GM21825 (cell line): ENCODE results near the gene PRKCQ.

Source experiments
- ATAC-seq: cut with Tn5 transposase; IDR thresholded peaks from one replicate; pipeline ENCODE4 v1.9.1; 2021; ENCODE audit warnings: mild to moderate bottlenecking, moderate library complexity; ENCODE audit not compliant: unreplicated experiment

The PRKCQ gene

DNA sequence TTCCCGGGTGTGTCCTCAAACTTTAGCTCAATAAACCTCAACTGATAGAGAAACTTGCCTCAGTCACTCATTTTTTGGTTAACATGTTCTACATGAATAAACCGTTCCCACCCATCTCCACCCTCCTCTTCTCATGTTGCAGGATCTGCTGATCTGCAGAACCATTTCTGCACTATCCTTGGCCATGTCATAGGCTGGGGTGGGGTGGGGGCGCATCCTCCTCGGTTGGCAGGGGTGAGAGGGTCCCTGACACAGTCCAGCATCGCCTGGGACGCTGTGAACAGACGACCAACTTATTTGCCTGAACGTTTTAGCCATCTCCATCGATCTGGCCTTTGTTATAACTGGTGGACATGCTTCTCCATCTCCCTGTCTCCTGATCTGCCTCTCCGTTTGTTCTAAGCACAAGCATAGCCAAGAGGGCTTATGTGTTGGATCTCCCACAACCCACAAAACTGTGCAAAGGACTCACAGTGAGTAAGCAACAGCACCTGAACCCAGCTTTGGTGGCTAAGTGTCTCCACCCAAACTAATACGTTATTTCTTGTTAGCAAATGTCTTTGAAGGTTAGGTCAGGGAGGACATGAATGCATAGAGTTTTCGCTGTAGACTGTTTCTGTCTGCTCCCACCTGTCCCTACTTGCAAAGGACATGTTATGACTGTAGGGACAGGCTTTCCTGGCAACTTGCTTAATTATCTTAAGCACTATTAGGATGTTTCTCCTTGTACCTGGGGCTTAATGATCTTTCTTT is 51.7 kb downstream of the PRKCQ start:
- no peak for ATAC-seq

DNA sequence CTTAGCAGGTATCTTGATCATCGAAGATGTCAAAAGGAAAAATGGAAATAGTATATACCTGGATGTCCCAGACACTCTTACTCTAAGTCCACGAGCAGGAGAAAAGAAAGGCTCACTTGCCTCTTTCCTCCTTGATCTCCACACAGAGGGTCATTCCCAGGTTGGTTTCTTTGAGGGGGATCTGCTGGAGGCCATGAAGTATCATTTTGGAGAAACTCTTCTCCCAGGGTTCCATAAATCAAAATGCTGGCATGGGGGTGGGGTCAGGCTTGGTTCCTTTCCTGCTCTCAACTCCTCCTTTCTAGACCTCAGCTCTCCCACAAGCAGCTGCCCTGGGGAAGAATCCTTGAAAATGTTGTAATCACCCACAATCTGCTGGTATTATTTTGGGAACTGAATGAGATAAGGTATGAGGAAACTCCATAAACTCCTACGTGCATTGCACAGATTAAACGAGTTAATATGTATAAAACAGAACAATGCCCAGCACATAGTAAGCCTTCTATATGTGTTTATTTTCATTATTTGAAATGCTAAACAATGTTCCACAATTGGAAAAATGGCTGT is 54.4 kb downstream of the PRKCQ start:
- ATAC-seq: no peak

DNA sequence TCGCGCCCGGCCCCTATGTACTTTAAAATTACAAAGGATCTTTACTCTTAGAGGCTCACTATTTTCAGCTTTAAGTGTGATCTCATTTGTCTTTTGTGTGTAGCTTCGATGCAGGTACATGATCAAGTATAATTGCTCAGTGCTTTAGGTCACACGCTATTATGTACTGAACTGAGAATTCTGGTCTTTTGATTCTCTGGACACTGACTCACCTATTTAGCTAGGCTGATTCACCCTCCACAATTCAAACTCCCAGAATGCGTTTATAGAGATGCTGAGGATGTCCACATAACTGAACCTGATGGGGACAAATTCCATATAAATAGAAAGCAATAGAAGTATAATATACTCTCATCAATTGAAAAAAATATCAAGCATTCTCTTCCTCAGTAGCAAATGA is 57.8 kb downstream of the PRKCQ start:
- no peak for ATAC-seq

DNA sequence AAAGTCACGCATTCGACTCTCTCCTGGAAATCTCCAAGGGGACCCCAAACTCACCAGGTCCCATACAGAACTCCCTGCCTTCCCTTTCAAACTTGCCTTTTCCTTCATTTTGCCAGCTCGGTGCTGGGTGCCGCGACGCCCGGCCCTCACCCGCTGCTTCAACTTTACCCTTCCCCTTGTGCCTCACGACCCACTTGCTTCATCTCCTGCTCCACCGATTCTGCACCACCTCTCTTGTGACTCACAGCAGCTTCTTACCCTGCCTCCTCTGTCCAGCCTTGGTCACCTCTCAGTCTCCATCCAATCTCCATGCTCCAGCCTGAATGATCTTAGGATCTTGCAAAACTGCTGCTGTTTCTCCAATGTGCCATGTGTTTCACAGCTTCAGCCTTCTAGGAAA is 59.9 kb downstream of the PRKCQ start:
- ATAC-seq: no peak

DNA sequence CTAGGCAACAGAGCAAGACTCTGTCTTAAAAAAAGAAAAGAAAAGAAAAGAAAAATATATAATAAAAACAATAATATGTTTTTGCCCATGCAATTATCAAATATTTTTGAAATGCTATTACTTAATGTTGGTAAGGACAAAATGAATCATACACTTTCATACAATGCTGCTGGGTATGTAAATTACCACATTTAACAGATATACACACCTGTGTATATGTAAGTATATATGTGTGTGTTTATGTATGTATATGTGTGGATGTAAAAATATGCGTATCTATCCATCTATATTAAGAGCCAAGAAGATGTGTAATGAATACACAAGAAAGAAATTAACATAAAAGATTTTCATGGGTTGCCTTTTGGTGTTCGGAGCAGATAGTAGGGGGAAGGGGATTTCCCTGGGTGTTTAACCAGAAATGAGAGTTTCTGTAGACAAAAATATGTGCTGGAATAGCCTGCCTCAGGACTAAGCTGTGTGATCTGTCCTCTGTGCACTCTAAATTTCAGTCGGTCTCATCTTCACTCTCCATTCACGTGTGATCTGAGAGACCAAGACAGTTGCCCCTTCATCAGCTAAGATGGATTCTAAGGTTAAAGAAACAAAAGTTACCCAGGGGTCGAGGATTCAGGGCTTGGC is 61.2 kb downstream of the PRKCQ start:
- no peak for ATAC-seq

DNA sequence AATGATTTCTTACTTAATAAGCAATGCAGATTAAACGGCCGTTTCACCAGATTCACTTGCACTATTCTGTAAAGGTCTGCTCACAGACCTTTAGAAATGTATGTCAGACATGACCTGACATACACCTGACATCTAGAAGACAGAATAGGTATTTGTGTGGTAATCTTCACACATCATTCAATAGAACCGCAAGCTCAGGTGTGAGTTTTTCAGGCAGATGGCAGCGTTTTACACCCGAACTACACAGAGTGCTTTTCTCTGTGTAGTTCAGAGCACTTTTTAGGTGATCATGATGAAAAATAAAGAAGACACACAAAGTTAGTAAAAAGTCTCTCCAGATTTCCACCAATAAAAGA is 63.2 kb downstream of the PRKCQ start:
- no peak for ATAC-seq

DNA sequence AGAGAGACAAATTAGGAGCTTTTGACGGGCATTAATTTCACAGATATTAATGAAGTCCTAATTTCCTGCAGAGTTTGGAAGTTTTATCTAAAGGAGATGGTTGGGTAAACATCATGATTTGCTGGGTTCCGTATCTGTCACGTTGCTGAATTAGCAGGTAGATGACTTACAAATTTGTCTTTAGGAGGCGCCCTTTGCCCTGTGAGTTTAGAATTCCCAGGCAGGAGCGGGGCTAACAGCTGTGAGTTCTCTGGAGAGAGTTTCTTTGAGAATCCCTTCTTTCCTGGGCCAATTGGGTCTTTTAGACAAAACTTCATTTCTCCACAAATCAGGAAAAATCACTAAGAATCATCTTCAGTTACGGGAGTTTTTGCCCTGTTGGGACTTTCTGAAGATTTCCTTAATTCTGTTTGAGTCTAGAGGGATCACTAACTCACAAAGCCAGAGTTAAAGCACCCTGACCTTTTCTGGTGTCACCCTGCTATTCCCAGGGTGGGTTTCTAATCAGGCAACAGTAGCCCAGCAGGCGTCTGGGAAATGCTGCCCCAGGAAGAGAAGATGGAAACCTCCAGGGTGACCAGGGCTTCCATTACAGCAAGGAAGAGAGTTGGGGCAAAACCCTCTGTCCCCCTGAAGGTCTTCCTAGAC is 63.7 kb downstream of the PRKCQ start:
- no peak for ATAC-seq

DNA sequence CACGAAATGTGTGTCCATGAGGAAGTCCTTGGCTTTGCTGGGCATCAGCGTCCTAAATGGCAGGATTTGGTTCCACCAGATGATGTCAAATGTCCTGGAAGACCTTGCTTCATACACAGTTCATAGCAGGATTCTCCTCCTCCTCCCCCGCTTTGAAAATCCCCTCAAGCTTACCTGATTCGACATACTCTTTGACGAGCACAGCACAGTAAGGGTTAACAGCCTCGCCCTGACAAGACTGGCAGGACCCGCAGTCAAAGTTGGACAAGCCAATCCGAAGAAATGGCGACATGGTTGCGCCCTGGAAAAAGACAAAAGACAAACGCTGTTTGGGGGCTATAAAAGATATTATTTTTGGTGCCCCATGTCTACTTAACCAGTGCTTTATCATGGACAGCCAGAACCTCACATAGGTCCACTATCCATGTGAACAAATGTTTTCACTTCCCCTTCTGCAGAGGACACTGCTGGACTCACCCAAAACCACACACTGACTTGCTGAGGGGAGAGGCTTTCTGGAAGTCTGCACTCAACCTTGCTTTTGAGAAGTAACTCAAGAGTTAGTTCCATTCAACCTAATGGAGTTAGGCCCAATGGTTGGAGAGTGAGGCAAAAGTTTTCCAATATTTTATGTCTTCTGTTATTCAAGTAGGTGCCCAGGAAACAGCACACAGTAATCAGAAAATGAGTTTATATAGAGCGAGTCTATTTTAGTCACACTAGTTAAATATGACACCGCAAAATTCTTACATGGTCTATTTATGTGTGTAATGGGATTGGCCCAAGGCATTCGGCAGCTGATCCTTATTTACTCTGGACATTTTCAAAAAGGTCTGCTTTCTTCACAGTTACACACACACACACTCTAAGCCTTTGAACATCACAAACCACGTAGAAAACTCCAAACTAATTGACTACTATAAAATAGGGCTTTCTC is 65.0 kb downstream of the PRKCQ start:
- ATAC-seq: no peak

DNA sequence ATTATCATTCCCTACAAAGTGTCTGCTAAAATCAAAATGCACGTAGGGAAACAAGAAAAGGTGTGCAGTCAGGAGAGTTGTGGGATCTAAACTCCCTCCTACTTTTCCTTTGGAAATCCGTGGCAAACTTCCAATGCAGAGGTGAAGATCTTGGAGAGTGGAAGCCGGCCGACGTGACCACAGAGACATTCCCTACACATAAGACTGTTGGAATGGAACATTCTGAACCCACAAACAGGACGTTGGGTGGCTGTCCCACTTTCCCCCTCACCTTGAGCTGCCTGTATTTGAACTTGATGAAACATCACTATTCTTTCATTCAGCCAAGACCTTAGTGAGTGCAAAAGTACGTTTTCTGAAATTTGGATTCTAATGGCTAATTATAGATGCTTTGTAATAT is 65.9 kb downstream of the PRKCQ start:
- no peak for ATAC-seq

DNA sequence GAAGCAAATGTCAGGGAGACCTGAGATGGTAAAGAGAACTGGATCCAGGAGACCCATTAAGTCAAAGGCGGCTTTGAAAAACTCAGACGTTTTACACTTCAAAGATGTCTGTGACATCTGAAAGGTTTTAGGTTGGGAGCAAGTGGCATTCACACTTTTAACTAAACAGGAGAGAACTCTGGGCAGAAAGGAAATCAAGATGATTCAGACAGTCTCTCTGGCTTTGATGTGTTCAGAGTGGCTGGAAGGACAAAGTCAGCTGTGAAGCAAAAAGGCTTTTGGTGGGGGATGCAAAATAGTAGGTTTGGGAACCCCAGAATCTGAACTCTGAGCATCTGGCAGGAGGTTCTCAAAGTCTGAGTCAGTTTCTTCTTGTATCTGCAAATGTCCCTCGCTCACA is 66.6 kb downstream of the PRKCQ start:
- no peak for ATAC-seq

DNA sequence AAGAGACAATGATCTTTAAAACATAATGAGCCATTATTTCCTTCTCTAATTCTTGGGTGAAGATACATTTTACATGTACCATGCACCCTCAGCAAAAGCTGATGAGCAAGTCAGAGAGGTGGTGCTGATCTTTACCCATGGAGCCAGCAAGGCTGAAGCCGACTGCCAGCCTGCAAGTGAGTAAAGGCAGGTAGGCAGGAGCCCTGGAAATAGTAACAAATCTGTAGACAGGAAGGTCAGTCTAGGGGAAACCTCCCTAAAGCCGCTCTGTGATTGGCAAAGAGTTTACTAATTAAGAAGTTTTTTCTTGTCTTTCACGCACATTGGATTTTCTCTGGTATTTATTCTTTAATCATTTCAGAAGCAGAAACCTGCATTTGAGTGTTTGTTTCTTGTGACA is 67.9 kb downstream of the PRKCQ start:
- ATAC-seq: no peak

DNA sequence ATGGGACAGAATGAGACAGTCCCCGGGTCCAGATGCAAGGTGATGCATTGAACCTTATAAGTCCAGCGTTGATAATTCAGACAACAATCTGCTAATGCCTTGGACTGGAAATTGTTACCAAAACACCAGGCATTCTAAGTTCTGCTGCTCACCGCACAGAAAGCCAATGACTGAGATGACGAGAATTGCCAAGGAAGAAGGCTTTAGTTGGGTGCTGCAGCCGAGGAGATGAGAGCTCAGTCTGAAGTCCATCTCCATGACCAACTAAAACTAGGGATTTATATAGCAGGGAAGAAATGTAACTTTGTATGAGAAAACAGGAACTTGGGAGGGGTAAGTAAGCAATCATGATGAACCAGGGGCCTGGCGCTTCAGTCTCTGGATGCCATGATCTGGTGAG is 68.7 kb downstream of the PRKCQ start:
- no peak for ATAC-seq

DNA sequence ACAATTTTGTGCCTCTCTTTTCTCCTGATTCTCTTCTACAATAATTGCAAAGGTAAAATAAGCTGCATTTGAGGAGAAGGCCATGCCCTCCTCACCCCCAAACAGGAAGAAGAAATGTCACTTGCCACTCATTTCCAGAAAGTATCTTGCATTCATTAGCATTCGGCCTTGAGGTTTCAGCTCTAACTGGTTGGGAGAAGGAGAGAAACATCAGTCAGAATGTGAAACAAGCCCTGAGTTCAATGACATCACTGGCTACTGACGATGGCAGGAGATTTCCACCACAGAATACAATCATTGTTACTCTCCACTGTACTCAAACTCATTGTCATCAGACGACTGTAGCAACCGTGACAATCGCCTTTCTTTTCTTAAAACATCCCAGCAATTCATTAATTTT is 72.8 kb downstream of the PRKCQ start:
- ATAC-seq: peak; percentile 83

DNA sequence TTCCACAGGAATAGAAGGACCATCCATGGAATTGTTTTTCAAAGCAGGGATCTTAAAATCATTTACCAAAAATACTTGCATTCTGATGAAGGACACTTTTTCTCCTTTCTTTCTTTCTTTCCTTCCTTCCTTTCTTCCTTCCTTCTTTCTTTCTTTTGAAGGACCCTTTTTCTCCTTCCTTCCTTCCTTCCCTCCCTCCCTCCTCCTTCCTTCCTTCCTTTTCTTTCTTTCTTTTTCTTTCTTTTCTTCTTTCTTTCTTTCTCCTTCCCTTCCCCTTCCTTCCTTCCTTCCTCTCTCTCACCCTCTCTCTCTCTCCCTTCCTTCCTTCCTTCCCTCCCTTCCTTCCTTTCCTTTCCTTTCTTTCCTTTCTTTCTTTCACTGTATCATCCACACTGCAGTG is 74.8 kb downstream of the PRKCQ start:
- no peak for ATAC-seq

DNA sequence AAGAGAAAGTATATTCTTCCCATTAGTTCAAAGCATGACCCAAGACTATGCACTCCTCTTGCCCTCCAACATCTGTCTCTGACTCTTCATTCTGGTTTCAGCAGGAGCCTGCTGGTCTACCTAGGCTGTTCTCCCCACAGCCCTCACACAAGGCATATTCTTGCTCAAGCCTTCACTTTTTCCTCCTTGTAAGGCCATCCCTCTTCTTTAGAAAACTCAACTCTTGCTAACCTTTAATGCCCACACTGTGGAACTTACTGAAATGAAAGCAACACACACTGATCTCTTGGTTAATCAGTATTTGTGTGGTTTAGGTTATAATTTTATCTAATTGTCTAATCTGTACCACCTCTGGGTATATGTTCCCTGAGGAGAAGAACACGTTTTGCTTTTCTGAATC is 75.8 kb downstream of the PRKCQ start:
- ATAC-seq: no peak

DNA sequence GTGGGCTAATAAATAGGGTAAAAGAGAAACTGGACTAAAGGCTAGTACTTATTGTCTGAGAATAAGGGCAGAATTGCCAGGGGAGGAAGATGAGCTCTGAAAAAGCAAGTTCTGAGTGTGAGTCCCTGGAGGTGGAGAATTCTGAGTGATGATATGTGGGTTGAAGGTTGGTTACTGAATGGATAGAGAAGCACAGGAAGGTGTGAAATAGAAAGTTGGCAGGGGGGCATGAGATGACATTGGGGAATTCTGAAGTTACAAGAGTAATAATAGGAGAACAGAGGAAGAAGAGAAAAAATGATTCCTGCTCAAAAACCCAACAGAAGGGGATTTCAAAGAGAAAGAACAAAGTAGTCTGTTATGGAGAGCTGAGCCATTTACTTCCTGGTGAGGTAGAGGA is 76.9 kb downstream of the PRKCQ start:
- ATAC-seq: no peak

DNA sequence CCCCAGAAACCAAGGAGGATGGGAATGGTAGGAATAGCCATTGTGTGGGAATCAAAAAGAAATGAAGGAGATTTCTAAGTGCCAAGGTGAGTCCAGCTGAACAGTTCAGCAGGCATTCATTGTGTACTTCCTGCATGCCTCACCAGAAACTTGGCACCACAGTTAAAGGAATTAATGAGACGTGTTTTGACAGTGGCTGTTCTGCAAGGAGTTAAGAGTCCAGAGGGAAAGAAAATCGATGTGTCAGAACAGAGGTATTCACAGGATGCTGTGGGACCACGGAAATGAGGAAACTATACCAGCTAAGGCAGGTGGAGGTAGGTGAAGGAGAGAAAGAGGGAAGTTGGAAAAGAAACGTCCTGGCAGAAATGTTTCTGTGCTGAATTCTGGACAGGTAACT is 78.1 kb downstream of the PRKCQ start:
- ATAC-seq: no peak

DNA sequence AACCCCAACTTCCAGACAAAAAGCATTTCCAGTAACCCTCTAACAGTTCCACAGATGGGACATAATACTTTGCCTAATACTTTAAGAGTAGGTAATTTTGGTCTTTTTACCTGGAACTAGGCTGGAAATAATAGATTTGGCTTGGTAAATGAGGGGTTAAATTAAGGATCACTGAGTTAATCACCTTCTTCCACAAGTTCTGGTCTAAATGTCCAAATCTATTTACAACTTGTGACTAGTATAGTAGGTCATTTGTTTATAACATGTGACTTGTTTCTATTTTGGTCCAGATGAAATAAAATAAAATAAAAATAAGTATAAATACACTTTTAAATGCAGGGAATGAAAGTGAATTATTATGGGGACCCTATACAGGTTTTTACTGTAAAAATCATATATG is 80.1 kb downstream of the PRKCQ start:
- ATAC-seq: no peak

DNA sequence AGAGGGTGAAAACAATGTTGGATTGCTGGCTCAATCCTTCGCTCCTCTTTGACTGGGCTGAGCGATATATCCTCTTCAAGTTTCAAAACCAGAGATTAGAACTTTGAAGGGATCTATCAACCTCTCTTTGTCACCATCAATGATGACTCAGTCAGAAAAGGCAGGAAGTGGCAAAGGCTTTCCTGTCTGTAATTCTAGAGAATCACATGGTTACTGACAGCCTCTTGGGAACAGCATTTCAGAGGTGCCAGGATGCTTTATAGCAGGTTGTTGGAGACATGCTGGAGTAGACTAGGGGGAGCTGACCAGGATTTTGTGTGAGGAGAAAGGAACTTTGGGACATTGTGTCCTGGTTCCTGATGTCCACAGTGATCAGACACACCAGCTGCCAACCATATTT is 81.3 kb downstream of the PRKCQ start:
- ATAC-seq: no peak

DNA sequence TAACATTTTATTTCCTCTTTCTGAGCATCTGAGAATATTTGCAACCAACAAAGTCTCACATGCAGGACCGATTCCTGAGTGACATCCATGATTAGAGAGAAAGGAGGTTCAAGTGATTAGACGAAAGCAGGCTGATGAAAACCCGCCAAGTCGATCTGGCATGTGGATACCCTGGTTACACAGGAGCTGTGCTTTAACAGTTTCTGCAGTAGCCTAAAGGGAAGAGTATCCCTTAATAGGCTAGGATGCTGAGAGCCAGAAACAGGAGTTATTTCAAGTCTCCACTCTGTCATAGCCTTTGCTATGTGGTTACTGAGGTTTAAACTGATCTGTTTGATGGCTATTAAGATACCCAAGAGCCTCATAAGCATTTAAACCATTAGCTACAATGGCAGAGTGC is 82.5 kb downstream of the PRKCQ start:
- ATAC-seq: no peak

DNA sequence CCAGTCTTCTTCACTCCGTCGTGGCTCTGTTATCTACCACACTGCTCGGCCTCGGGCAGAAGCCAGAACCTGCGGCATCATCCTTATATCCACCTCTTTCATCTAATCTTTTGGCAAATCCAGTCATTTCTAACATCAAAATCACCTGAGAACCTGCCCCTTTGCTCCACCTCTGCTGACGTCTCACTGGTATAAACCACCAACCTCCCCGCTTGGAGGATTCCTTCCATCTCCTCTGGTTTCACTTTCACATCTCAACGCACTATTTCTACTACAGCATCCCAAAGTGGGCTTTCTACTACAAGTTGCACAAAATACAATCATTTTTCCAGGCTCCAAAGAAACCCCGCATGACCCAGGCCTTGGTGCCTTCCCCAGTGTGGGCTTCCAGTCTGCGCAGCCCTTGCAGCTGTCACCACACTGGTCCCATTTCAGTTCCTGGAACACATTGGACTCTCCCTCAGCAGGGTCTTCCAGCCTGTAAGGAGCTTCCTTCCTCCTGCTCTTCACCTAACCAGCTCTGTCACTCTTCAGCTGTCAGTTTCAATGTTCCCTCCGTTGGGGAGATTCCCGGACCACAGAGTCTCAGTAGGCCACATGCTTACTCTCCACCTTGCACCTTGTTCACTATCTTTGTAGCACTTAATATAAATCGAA is 85.0 kb downstream of the PRKCQ start:
- ATAC-seq: no peak
